Stomach (tissue), 4 donors: ENCODE measurements around the gene NKIRAS1.

Experiments used
- EP300 ChIP-seq: sonication (generic); formaldehyde crosslinking; IDR thresholded peaks from one replicate; pipeline ENCODE4 v1.6.1; 2017; ENCODE audit warnings: antibody characterized with exemption
- POLR2A ChIP-seq, 4 donors: fragments of 450-650 bp; IDR thresholded peaks; one replicate each; pipeline ENCODE4 v1.6.1; 2016; ENCODE audit warnings: antibody characterized with exemption in 4 of 4, control low read depth in 2 of 4, mild to moderate bottlenecking in 1 of 4, moderate library complexity in 1 of 4
- TF ChIP-seq, protein P1 (sequence below), 7 experiments: fragments of 450-650 bp in 4 of 7; fragments of 200-600 bp in 3 of 7; sonication (generic) in 3 of 7; IDR thresholded peaks; one replicate each; pipeline ENCODE4 v1.5.1; 2016 to 2019; ENCODE audit warnings: antibody characterized with exemption in 7 of 7, control low read depth in 2 of 7, mild to moderate bottlenecking in 1 of 7

GRCh38 chr3:23888617-23889228 lies 28.1 kb downstream of the NKIRAS1 start:
- TF ChIP-seq, protein P1, sequence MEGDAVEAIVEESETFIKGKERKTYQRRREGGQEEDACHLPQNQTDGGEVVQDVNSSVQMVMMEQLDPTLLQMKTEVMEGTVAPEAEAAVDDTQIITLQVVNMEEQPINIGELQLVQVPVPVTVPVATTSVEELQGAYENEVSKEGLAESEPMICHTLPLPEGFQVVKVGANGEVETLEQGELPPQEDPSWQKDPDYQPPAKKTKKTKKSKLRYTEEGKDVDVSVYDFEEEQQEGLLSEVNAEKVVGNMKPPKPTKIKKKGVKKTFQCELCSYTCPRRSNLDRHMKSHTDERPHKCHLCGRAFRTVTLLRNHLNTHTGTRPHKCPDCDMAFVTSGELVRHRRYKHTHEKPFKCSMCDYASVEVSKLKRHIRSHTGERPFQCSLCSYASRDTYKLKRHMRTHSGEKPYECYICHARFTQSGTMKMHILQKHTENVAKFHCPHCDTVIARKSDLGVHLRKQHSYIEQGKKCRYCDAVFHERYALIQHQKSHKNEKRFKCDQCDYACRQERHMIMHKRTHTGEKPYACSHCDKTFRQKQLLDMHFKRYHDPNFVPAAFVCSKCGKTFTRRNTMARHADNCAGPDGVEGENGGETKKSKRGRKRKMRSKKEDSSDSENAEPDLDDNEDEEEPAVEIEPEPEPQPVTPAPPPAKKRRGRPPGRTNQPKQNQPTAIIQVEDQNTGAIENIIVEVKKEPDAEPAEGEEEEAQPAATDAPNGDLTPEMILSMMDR (IDR thresholded peaks at IDR 0.05) = peak in 5 of 7 experiments; percentile 47 to 90 (median 84)
- TF ChIP-seq EP300 (no peak), POLR2A (IDR thresholded peaks at IDR 0.05) (no peak)
